NCI-H446 (cell line): Measurements from ENCODE around the gene CAPN1.
"Not testable (repeated sequence)": the region's sequence is repeated elsewhere in the genome, so short reads cannot be mapped to it uniquely, and the experiment has no call there.

Source experiments
- DNase-seq, 2 experiments: peaks; one replicate each; lab custom pipeline; 2025; lab: John Stamatoyannopoulos, UW

Gene CAPN1

DNA sequence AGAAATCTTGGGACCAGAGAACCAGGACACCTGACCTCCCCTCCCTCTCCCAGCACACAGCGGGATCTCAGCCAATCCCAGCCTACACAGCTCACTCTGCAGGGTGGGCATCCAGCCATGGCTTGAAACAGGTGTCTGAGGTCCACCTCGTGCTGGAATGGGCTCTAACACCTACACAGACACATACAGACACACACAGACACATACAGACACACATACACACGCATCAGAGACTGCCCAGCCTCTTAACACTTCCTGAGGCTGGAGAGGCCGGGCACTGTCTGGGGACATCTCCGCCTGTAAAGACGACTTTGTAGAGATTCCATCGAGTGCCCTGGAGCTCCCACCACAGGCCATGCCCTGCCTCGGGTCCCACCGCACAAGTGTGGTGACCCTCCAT is 36.7 kb downstream of the CAPN1 start:
- no peak for DNase-seq

DNA sequence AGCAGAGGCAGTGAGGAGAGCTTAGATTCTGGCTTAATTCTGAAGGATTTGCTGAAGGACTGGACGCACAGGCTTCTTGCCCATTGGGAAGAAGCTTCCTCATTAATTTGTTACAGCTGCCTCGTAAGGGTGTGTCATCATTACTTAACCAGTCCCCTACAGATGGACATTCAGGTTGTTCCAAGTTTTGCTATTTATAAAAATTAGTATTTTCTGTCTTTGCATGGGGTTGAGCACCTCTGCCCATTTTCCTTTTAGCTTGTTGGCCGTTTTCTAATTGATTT is 38.1 kb downstream of the CAPN1 start:
- no peak for DNase-seq

DNA sequence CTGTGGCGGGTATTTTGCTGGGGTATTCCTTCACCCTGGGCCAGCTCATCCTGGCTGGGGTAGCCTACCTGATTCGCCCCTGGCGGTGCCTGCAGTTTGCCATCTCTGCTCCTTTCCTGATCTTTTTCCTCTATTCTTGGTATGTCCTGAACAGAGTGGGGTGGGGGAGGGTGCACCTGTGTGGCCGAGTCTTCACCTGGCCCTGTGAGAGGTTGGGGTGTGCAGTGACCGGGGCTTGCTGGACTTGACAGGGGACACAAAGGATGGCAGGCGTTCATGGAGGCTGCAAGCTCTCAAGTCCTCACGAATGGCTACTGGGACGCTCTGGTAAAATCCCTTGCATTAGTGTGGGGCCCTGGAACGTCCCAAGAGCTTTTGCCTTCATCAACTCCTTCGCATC is 39.3 kb downstream of the CAPN1 start:
- DNase-seq = no peak

DNA sequence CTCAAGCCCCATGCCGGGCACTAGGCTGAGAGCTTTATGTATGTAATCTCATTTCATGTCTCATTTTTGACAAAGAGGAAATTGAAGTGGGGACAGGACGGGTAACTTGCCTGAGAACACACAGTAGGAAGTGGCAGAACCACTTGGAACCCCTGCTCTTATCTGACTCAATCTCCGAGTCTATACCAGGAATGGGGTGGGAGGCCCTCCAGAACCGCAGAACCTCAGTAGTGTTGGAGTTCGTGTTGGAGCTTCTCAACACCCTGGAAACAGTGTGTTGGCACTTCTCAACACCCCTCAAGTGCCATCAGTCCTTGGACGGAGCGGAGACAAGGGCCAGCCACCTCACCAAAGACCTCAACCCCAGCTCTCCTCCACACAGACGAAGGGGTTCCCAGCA is 41.3 kb downstream of the CAPN1 start:
- no peak for DNase-seq

DNA sequence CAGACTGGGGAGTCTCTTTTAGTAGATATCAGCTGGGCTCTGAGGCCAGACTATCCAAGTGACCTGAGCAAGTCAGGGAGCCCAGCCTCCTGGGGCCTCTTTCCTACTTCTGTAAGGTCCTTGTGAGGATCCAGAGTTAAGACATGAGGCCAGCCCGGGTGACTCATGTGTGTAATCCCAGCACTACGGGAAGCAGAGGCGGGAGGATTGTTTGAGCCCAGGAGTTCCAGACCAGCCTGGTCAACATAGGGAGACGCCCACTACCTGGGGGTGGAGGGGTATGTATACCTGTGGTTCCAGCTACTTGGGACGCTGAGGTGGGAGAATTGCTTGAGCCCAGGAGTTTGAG is 43.2 kb downstream of the CAPN1 start:
- DNase-seq = no peak

- no peak for DNase-seq
Observed at GRCh38 chr11:65225279-65226102, 43.8 kb downstream of the CAPN1 start.

DNA sequence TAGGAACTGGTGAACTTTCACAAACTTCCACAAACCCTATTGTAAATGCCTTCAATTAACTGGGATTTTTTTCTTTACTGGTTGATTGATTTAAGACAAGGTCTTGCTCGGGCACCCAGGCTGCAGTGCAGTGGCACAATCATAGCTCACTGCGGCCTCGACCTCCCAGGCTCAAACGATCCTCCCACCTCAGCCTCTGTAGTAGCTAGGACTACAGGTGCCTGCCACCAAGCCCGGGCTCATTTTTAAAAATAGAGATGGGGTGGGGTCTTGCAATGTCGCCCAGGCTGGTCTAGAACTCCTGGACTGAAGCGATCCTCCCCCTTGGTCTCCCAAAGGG is 44.3 kb downstream of the CAPN1 start:
- DNase-seq = no peak

DNA sequence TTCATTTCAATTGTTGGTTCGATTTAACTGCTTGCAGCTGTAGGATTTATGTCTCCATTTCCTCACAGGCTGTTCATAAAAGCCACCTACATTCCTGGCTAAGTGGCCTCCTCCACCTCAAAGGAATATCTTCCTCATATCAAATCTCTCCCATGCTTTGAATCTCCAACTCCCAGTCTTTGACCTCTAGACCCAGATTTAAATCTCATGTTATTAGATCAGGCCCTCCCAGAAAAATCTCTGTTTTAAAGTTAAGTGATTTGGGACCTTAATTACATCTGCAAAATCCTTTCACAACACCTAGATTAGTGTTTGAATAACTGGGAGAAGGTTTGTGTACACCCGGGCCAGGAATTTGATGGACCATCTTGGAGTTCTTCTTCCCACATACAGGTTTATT is 46.2 kb downstream of the CAPN1 start:
- DNase-seq = no peak

DNA sequence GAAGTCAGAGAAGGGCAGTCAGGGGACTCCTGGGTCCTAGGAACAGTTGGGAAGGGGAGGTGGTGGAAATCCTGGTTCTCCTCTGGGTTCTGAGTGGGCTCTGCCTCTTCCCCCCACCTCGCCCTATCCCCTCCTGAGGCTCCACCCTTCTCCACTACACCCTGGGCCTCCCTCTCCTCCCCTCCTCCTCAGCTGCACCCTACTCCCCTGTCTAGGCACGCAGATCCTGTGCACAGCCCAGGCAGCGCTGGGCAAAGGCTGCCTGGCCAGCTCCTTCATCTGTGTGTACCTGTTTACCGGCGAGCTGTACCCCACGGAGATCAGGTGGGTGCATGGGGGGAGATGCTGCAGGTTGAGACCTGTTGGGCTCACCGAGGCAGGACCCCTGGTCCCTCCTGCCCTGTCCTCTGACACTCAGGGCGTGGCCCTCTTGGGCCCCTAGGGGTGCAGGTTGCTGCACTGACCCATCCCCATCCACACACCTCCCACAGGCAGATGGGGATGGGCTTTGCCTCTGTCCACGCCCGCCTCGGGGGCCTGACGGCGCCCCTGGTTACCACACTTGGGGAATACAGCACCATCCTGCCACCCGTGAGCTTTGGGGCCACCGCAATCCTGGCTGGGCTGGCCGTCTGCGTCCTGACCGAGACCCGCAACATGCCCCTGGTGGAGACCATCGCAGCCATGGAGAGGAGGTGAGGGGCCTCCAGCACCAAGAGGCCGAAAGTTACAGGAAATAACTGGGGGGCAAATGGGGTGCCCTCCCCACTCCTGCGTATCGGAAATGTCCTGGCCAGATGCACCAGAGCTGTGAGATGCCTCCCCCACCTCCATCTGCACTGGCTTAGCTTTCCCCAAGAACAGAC is 54.7 kb downstream of the CAPN1 start:
- no peak for DNase-seq

GRCh38 chr11:65238302-65238701 is 56.6 kb downstream of the CAPN1 start:
- DNase-seq = not testable (repeated sequence)

DNA sequence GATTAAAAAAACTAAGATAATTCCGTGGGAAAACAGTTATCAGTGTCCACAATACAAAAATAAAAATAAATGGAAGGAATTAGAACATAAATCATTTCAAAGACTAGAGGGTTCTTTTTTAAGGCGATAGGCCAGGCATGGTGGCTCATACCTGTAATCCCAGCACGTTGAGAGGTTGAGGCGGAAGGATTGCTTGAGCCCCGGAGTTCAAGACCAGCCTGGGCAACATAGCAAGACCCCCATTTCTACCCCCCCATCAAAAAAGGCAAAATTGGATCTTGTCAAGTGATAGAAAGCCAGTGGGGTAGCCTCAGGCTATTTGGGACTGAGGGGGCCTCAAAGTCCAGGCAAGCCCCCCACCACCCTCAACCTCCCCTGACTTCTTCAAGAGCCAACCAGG is 59.4 kb downstream of the CAPN1 start:
- no peak for DNase-seq

DNA sequence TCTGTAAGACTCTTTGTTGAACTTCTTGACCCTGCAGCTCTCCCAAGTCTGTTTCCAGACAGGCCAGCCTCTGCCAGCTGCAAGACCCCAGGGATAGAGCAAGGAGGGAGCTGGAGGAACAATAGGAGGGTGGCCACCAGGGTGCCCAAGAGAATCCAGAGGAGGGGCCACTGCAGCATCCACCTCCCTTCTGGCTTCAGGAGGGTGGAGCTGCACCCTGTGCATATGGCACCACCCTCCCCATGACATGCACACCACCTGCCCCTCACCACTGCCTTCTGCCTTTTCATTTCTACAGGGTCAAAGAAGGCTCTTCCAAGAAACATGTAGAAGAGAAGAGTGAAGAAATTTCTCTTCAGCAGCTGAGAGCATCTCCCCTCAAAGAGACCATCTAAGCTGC is 60.0 kb downstream of the CAPN1 start:
- DNase-seq = no peak

- DNase-seq = no peak
Observed at GRCh38 chr11:65242389-65242788, 60.7 kb downstream of the CAPN1 start.

DNA sequence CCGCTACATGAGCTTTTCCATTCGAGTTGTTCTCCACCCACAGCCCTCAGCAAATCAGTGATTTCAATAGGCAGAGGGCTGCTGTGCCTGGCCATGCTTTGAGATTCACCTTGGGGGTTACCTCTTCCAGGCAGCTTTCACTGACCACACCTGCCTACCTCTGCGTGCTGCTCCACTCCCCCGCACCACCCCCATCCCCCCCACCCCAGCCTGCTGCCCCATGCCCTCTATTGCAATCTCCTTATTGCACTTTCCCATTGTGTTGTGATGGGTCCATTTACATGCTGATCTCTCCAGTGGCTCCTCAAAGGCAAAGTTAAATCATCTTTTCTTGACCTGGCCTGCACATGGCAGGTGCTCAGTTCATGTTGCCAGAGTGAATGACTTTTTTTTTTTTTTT is 62.1 kb downstream of the CAPN1 start:
- no peak for DNase-seq

DNA sequence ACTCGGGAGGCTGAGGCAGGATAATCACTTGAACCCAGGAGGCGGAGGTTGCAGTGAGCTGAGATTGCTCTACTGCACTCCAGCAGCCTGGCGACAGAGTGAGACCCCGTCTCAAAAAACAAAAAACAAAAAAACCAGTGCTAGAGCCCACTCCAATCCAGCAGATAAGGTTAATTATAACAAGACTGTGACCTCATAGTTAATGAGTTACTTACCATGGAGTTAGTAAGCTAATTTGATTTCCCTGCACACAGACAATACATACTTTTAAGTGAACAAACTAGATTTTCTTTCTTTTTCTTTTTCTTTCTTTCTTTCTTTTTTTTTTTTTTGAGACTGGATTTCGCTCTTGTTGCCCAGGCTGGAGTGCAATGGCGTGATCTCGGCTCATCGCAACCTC is 63.3 kb downstream of the CAPN1 start:
- not testable (repeated sequence) for DNase-seq

- no peak for DNase-seq
Observed at GRCh38 chr11:65246506-65246905, 64.8 kb downstream of the CAPN1 start.

DNA sequence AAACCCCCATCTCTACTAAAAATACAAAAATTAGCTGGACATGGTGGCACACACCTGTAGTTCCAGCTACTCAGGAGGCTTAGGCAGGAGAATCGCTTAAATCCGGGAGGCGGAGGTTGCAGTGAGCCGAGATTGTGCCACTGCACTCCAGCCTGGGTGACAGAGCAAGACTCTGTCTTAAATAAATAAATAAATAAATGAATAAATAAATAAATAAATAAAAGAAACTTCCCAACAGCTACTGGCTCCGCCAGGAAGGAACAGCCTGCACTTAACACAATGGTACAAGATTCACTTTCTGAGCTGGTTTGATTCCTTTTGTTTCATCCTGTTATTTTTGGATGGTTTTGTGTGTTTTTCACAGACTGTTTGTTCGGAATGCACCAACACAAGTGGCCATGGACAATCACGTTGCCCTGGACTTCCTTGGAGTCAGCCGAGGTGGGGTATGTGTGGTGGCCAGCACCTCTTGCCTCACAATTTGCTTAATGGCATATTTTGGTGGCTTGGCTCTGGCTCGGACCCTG is 66.5 kb downstream of the CAPN1 start:
- DNase-seq = not testable (repeated sequence)

- DNase-seq = no peak
Observed at GRCh38 chr11:65251476-65251875, 69.7 kb downstream of the CAPN1 start.

GRCh38 chr11:65254724-65255123 is 73.0 kb downstream of the CAPN1 start:
- DNase-seq = no peak

DNA sequence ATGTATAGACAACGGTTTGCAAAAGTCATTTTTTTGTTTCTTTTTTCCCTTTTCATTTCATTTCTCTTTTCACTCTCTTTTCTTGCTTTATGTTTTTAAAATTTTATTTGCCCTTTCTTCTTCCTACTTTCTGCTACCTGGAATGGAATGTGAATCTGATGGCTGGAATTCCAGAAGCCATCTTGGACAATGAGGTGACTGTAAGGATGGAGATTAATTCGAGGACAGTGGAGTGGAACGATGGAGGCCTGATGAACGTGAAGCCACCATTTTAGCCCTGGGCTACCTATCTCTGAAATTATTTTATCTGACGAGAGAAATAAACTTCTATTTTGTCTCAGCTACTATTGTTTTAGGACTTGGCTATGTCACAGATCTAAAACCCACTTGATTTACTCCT is 77.3 kb downstream of the CAPN1 start:
- no peak for DNase-seq

GRCh38 chr11:65260302-65260701 is 78.6 kb downstream of the CAPN1 start:
- DNase-seq = no peak

GRCh38 chr11:65260756-65261590 is 79.2 kb downstream of the CAPN1 start:
- no peak for DNase-seq
